GM21619 (cell line): ENCODE measurements around the gene KCNQ1OT1.

Source experiments
- ATAC-seq: cut with Tn5 transposase; IDR thresholded peaks from one replicate; pipeline ENCODE4 v1.9.1; 2021; ENCODE audit not compliant: unreplicated experiment

The KCNQ1OT1 gene

DNA sequence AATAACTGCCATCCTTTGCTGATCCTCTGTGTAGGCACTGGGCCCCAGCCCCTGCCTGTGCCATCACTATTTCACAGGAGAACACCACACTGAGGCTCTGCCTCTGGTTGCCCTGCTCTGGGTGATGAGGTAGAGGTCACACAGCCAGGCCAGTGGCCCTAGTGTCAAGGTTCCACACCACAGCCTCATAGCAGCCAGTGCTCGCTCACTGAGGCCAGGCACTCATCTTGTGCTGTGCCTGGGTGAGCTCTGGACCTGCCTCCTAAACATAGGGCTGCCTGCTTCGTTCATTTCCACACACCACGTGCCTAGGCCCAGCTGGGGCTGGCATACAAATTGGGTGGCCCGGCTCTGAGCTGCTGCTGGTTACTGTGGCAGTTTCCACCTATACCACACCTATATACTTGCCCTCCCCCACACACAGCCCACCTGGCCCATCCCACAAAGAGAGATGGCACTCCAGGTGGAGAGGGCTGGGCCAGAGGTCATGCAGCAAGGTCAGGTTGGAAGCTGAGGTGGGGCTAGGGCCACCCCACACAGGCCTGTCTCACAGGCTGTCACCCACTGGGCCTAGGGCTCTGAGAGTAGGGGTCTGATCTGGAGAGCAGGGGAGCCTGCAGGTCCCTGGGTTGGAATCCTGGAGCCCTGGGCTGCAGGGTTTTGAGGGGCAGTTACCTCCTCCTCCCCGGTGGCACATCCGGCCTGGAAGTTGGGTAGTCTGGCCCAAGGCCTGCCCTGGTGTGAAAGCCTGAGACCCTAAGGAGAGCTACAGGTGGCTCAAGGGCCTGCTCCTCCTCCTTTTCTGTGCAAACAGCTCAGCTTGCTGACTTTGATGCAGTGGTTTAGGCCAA lies 11.2 kb downstream of the KCNQ1OT1 start:
- no peak for ATAC-seq

DNA sequence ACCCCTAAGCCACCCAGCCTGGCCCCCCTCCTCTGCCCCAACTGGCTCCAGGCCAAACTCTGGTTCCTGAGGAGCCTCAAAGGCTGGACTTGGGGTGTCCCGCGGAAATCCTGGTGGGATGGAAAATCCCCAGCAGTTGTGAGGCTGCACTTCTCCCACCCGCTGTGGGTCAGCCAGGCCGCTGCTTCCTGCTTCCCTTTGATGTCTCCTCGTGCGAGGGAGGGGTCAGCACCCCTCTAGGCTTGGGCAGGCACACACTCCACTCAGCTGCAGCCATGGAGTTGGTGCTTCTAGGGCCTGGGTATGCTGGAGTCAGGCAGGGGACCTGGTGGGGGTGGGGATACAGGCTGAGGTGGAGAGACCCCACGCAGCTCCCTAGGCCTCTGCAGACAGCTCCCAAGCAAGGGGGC lies 12.0 kb downstream of the KCNQ1OT1 start:
- ATAC-seq, result no peak

DNA sequence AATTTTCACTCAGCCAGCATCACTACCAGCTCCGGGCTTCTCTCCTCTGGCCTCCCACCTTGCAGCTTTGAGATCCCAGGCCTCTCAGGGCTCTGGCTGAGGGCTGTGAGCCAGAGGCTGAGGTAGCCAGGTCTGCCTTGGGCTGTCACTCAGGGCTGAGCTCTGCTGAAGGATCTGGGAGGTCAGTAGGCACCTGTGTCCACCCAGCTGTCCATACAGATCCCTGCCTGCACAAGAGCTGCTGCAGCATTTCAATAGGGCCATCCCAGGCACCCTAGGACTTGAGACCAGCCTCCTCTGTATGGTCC lies 12.6 kb downstream of the KCNQ1OT1 start:
- no peak for ATAC-seq

DNA sequence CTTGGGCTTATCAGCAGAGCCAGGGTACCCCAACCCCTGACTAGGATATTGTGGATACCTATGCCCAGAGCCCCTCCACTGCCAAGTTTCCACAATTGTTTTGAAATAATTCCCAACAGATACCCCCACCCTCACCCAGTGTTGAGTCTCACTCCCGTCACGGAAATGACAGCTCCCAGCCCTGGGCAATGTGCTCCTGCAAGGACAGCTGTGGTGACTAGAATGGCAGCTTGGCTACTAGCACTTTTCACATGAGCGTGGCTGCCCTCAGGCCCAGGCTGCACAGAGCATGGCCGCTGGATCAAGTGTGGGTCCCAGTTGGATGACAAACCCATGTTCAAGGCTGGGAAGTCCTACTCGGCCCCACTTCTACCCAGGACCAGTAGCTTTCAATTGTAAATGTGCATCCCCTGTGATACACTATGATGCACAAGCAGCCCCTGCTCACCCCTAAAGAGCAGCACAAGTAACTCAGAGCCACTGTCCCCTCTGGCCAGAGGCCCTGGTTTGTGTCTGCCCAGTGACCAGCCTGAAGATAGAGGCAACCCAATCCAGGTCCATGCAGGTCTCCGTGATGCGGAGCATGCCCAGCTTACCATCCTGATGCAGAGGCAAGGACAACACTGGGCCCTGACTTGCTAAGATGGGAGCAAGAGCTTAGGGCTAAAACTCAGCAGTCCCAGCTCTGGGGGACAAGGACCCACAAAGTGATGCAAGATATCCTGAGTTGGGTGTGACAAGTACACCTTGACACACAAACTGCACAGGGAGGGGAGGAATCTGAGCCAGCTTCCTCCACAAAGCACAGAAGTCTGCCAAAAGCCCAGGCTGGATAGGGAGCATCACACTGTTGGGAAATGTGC lies 13.2 kb downstream of the KCNQ1OT1 start:
- no peak for ATAC-seq

DNA sequence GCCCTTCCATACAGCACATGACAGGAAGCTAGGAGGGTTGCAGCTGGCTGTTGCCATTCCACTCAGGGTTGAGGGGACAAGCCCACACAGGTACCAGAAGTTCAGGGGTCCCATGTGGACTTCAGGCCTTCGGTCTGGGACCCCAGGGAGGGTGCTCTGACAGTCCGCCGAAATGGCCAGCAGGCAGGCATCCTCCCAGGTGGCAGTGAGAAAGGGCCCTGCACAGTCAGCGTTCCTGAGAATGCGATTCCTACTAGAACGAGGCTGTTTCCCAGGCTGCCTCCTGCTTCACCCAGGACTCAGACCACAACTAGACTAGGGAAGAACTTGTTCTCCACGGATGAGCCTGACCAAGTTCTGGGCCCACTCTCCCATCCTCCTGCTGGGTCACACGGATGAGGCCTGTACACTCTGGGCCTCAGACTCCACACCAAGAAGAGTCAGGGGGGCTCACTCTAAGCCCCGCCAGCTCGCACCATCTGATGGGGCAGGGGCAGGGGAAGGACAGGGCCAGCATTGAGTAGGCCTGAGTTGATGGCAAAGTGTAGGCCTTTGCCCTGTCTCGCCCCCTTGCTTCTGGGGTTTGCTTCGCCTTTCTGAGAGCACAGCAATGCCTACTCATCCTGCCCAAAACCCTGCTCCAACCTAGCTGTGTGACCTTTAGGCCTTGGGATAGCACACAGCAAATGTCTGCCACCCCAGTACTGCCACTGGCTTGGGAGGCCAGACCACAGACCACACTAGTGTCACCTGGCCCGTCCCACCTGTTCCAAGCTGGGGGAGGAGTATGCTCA lies 14.0 kb downstream of the KCNQ1OT1 start:
- ATAC-seq, result no peak

DNA sequence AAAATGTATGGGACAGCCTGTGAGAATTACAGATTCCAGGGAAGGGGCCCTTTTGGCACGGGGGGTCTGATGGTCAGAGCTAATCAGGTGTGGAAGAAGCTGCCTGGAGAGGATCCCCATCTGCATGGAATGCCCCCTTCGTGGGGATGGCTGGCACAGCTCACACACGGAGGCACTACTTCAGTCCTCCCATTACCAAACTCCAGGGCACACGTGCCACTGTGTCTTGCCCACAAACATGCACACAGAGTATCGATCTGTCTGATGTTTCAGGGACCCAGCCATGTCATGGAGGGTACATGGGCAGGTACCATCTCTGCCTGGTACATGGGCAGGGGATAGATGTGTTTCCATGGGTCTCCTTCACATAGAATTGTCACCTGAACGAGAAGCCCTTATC lies 14.7 kb downstream of the KCNQ1OT1 start:
- ATAC-seq, result no peak

DNA sequence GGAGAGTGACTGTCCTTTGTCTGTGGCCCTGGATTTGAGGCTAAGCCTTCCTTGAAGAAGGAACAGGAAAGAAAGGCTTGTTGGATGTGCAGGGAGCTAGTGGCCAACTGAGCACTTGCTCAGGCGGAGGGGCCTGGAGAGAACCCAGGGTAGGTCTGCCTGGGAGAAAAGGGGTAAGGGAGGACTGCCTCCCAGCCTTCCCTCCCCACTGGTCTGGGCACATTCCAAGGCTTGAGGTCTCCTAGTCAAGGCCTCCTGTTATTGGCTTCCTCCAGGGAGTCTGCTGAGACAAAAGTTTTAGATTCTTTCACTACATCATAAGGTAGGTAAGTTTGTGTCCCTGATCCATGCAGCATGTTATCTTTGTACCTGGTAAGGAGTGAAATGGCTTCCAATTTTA lies 15.2 kb downstream of the KCNQ1OT1 start:
- no peak for ATAC-seq

DNA sequence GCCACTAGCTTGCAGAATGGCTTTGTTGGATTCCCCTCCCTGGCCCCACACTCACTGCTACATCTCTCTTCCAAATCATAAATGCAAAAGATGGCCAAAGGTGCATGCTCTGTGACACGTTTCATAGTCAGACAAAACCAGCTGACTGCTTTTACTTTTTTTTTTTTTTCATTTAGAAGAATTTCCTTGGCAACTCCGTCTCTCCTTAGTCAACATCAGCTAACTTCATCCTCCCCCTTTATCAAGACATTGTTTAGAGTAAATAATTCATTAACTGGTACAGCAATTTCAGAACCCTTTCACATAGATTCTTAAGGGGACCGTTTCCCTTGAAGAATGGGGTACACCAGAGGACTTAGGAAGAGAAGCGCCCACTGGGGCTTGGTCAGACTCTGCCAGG lies 16.0 kb downstream of the KCNQ1OT1 start:
- no peak for ATAC-seq

DNA sequence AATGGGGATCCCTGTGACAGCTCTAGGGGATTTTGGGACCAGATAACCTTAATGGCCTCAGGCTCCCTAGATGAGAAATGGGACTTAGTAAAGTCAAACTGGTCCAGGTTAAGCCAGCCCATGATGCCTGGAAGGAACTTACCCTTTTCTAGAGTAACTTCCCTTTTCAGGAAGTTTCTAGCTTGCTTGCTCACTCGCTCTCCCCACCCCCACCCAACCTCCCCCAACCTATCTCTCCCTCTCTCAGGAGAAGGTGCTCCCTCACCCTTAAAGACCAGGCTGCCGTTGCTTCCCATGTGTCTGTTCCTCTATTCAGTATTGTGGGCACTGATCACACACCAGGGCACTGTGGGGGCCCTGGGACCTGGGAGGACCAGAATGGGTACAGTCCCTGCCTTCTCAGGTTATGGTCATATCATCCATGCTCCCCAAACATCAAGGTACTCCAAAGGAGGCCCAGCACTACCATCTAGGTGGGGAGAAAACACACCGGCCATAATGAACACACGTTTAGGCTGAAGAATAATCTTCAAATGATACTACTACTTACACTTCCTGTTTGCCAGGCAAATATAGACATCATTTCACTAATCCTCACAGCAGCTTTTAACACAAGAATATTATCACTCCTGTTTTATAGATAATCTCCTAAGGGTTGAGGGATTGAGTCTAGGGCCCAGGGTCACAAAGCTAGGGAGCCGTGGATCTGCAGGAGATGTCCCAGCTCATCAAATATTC lies 18.2 kb downstream of the KCNQ1OT1 start:
- no peak for ATAC-seq

DNA sequence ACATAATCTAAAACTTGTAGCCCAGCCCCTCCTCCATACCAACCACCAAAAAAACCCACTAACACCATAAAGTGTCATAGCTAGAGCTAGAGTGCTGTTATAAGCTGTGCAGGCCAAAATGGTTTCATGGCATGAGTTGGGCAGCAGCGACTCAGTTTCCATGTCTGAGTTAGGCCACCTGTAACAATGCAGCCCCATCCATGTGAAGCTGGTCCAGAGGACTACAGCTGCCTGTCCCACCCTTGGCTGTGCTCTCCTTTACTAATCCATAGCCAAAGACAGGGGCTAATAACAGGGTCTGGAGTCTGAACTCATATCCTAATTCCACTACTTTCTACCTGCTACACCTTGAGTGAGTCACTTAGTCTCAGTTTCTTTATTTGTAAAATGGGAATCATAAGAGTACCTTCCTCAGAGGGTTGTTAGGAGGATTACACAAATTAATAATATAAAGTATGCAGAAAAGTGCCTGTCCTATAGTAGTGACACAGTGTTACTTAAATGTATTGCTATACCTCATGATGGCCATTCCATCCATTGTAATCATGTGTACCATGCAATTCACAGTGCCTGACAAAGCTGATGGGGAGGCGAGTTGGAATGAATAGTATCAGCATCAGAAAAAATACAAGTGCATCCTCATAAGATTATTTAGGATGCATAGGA lies 20.6 kb downstream of the KCNQ1OT1 start:
- no peak for ATAC-seq

DNA sequence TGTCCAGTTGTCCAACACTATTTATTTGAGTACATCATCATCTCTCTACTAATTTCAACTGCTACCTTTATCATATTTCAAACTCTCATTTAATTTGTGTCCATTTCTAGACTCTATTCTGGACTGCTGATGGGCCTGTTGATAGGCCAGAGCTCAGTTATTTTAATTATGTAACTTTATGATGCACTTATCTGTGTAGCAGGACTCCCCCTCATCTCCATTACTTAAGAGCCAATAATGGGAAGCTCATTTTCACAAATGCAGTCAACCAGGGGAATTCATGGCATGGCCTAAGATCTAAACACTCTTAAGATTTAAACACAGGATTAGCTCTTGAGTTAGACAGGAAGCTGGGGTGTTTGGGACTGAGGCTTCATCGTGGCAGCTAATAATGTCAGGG lies 21.4 kb downstream of the KCNQ1OT1 start:
- ATAC-seq, result no peak

DNA sequence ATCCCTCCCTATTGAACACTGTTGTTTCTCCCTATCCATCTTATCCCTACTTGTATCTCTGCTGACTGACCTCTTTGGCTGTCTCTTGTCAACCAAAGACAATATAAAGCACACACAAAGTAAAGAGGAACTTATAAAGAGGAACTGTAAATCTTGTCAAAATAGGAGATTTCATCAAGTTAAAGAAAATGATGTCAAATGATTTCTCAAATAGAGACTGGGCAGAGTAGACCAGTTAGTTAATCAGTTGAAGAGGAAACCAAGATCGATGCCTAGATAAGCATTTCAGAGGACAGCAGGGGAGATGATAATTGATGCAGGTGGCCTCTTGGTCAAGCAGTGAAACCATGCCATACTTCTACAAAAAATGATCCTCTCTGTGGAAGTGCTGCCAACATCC lies 22.7 kb downstream of the KCNQ1OT1 start:
- ATAC-seq, result no peak

DNA sequence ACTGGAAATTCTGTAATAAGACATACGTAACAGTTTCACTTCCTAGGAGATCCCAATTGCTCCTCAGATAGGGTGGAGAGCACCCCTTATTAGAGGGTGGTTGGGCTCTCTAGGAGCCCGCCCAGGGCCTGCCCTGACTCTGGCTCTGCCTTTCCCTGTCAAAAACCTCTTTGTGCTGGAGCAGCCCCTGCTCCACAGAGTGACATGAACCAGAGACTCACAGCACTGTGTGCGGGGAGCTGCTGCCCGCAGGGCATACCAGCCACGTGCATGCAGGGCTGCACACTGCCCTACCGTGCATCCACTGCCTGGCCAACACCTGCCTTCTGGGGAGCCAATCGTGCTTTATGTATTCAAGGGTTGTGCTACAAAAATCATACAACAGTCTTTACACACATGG lies 24.3 kb downstream of the KCNQ1OT1 start:
- ATAC-seq, result no peak

DNA sequence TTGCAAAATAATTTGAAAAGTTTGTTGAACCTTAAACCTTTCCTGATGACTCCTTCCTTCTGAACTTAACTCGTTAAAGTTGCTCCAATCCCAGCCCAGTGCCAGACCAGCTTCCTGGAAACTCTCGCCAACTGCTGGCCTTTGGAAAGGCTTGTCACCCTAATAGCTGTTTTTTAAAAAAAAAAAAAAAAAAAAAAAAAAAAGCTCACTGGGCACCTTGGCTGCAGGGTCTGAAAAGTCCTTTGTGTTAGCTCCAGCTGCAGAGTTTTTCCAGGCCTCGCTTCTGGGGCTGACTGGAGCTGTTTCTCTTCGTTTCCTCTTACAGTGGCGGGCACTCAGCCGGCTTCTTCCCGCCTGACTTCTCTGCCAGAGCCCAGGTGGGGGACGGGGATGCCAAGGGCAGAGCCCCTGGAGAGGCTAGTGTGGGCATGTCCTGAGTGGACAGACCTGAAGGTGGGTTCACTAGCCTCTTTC lies 25.1 kb downstream of the KCNQ1OT1 start:
- no peak for ATAC-seq

DNA sequence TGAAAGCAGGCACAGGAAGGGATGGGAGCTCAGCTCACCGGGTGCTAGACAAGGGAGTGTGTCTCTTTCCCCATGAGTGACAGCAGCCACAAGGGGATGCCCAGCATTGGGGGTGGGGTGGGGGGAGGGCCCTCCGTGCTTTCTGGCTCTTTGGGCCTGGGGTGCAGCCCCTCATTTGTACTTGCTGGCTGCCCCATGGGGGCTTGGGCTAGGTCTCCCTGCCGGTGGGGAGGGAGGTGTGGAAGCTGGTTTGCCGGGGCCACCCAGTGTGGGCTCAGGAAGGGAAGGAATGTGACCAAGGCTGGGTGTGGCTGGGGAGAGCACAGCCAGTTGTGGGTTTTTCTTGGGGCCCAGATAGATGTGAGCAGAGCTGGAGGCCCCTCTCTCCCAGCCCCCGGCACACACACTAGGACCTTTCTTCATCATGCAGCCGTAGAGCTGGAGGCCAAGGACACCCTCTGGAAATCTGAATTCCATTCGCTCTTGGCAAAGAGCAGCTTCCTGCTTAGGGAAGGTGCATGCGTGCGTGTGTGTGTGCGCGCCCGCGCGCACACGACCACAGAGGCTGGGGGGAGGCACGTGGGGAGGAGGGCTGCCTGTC lies 25.8 kb downstream of the KCNQ1OT1 start:
- no peak for ATAC-seq

DNA sequence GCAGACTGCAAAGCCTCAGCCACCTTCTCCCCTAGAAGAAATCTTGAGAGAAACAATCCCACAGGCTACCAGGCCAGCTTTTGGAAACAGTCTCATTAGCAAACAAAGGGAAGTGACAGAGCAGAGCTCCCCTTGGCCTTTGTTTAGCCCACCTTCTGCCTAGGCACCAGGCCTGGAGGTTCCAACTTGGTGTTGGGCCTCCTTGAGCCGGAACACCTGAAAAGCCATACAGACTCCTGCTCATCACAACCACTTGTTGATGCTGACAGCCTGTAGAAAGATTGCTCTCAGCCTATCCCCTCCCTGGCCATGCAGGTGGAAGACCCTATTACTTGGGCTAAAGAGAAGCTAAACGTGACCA lies 26.6 kb downstream of the KCNQ1OT1 start:
- ATAC-seq, result no peak

DNA sequence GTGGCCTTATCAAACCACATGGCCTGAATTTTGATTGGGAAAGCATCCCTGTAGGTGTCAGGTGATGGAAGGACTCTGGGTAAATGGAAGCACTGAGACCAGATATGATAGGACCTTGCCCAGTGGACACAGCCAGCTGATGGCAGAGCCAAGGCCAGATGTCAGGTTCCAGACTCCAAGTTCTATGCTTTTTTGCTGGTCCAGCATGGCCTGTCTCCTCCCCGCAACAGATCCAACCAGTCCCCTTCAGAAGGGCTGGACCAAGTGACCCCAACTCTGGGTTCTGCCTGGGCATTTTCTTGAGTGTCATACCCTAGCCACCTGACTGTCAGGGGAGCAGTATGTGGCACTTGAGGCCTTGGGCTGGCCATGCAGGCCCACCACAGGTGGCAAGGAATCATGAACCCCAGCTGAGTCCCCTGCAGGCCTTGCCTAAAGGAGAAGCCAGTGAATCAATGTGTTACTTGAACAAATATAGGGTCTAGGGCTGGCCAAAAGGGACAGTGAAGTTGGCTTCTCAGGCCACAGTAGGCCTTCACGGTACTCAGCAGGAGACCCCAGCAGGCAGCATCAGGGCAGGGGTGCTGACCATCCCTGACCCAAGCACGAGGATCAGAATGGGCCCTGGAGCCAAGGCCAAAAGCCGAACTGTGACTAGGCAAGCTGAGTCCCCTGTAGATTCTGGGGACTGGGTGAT lies 27.1 kb downstream of the KCNQ1OT1 start:
- ATAC-seq, result no peak

DNA sequence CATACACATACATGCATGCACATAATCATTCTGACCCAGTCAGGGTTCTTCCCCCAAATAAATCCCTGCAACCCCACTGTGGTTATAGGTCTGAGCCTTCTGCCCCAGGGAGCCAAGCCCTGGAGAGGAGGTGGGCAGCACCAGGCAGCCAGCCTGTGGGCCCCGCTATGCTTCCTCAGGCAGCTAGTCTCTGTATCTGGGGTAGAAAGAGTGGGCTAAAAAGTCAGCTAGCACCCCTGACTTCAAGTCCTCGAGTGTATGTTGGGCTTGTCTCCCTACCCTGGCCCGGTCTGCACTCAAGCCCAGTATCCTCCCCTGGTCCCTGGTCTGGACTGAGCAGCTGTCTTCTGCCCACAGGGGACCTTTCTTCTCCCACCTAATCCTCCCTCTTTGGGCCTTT lies 28.0 kb downstream of the KCNQ1OT1 start:
- no peak for ATAC-seq

DNA sequence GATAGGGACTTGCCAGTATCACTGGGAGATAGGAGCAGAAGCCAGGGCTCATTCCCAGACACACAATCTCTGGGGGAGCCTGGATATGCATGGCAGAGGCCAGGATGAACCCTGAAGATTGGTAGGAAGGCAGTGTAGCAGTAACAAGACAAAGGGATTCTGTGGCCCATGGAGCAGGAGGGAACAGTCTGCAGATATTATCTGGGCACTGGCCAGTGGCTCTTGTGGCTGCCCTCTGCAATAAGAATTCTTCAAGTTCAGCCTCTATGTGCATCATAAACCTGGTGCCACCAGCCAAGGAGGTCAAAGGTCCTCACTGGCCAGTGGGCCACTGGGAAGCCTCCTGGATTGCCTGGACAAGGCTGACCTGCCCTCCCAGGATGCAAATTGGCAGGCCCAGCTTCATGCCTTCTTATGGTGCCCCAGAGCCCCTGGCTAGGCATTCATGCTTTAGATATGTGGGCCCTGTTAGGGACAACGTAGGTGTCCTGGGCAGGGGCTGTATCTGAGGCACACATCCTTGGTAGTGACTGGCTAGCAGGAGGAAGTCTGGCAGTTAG lies 29.2 kb downstream of the KCNQ1OT1 start:
- no peak for ATAC-seq
